Astrocyte (in vitro differentiated cells and primary cell): ENCODE results near the gene ELOVL2.
A peak's percentile ranks its signal among the peaks of the same experiment; 100 is the strongest.

Experiments
- EZH2 ChIP-seq: IDR thresholded peaks from 2 replicates; pipeline ENCODE4 v1.6.1; 2012; ENCODE audit warnings: mild to moderate bottlenecking, low read length, inconsistent platforms; ENCODE audit not compliant: insufficient read depth
- TF ChIP-seq, protein P1 (sequence below): IDR thresholded peaks from 2 replicates; pipeline ENCODE4 v1.5.1; 2011; ENCODE audit warnings: low read depth, mild to moderate bottlenecking, inconsistent platforms, low read length, moderate library complexity; ENCODE audit not compliant: insufficient read depth

GRCh38 chr6:11043961-11044711, at the start of gene ELOVL2:
- TF ChIP-seq, protein P1, sequence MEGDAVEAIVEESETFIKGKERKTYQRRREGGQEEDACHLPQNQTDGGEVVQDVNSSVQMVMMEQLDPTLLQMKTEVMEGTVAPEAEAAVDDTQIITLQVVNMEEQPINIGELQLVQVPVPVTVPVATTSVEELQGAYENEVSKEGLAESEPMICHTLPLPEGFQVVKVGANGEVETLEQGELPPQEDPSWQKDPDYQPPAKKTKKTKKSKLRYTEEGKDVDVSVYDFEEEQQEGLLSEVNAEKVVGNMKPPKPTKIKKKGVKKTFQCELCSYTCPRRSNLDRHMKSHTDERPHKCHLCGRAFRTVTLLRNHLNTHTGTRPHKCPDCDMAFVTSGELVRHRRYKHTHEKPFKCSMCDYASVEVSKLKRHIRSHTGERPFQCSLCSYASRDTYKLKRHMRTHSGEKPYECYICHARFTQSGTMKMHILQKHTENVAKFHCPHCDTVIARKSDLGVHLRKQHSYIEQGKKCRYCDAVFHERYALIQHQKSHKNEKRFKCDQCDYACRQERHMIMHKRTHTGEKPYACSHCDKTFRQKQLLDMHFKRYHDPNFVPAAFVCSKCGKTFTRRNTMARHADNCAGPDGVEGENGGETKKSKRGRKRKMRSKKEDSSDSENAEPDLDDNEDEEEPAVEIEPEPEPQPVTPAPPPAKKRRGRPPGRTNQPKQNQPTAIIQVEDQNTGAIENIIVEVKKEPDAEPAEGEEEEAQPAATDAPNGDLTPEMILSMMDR = peak; percentile 27
- TF ChIP-seq EZH2 = no peak
